Medulla oblongata (tissue), 1 donor: ENCODE data around the gene ALAD.
"Not testable (repeated sequence)": the region's sequence is repeated elsewhere in the genome, so short reads cannot be mapped to it uniquely, and the experiment has no call there.

Experiments used
- DNase-seq: peaks from one replicate; pipeline ENCODE4 v3.0.0-alpha.2; 2015; ENCODE audit errors: extremely low spot score

The ALAD gene

GRCh38 chr9:113373676-113374392, 27.2 kb downstream of the ALAD start:
- no peak for DNase-seq

- no peak for DNase-seq
Measured at GRCh38 chr9:113373256-113373655, 27.8 kb downstream of the ALAD start.

GRCh38 chr9:113372059-113372458, 29.0 kb downstream of the ALAD start:
- no peak for DNase-seq

GRCh38 chr9:113370806-113371325, 30.2 kb downstream of the ALAD start:
- DNase-seq: no peak

GRCh38 chr9:113369855-113370140, 31.3 kb downstream of the ALAD start:
- no peak for DNase-seq

- no peak for DNase-seq
Measured at GRCh38 chr9:113368982-113369854, 31.9 kb downstream of the ALAD start.

- DNase-seq: no peak
Measured at GRCh38 chr9:113368348-113368981, 32.6 kb downstream of the ALAD start.

GRCh38 chr9:113365652-113366051, 35.4 kb downstream of the ALAD start:
- not testable (repeated sequence) for DNase-seq

GRCh38 chr9:113364951-113365350, 36.1 kb downstream of the ALAD start:
- no peak for DNase-seq

- no peak for DNase-seq
Measured at GRCh38 chr9:113363336-113363735, 37.7 kb downstream of the ALAD start.

- peak; percentile 28 for DNase-seq
Measured at GRCh38 chr9:113361304-113362018, 39.6 kb downstream of the ALAD start.

GRCh38 chr9:113360242-113360842, 40.7 kb downstream of the ALAD start:
- DNase-seq: no peak

GRCh38 chr9:113359385-113359784, 41.7 kb downstream of the ALAD start:
- DNase-seq: no peak

GRCh38 chr9:113356686-113357292, 44.3 kb downstream of the ALAD start:
- no peak for DNase-seq

- no peak for DNase-seq
Measured at GRCh38 chr9:113355040-113355596, 46.0 kb downstream of the ALAD start.

- no peak for DNase-seq
Measured at GRCh38 chr9:113352411-113352810, 48.7 kb downstream of the ALAD start.

- DNase-seq: no peak
Measured at GRCh38 chr9:113352006-113352405, 49.1 kb downstream of the ALAD start.

GRCh38 chr9:113350937-113351336, 50.1 kb downstream of the ALAD start:
- no peak for DNase-seq

GRCh38 chr9:113350107-113350661, 50.9 kb downstream of the ALAD start:
- DNase-seq: no peak

- no peak for DNase-seq
Measured at GRCh38 chr9:113349445-113350094, 51.5 kb downstream of the ALAD start, which contains the start of gene BSPRY. Gene BSPRY (plus strand): TSS chr9:113349541. CDS start chr9:113349580, 39 bp downstream.
